ENCODE data around the gene ATP5MK. TPM values are rescaled to one million over a fixed set of nuclear protein-coding genes. Genes with fewer than 3 reads are reported as not detected.

The ATP5MK gene
- total RNA-seq, 1 donor from 2014 or later, result 208 TPM

DNA sequence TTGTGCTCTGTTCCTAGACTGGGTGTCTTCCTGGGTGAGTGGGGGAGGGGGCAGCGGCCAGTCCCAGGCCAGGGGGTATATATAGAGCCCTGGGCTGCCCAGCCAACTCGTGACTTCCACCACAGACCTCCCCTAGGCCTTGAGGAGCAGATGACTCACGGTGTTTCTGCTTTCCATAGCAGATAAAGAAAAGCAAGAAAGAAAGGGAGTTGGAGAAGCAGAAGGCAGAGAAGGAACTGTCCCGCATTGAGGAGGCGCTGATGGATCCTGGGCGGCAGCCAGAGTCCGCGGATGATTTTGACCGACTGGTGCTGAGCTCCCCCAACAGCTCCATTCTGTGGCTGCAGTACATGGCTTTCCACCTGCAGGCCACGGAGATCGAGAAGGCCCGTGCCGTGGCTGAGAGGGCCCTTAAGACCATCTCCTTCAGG is 45.8 kb upstream of the ATP5MK start:
- intact Hi-C loops (cut with micrococcal nuclease), result no loop called here
- POLR2A ChIA-PET, result interaction anchor here (0.7 kb wide), 1 partner anchor 472 kb away, joined by 4 read pairs; no protein-coding TSS in a partner anchor
- no peaks in the 10 kb centered on the region for H3K9me3 Mint-ChIP-seq
- no peak overlapping the region for H3K27ac Mint-ChIP-seq
- peaks cover 87% of the 10 kb centered on the region for H3K36me3 Mint-ChIP-seq (ENCODE audit: low read depth)
- H3K4me1 Mint-ChIP-seq, result no peaks in the 10 kb centered on the region
- no peak for TF ChIP-seq CTCF (IDR thresholded peaks at IDR 0.05)
- H3K27me3 Mint-ChIP-seq, result no peaks in the 10 kb centered on the region
- CTCF ChIA-PET, result interaction anchor here (0.9 to 2.1 kb wide), 5 partner anchors 30 to 43 kb away, joined by 3 to 4 read pairs (median 3); no protein-coding TSS in a partner anchor
- ATAC-seq (ENCODE audit: low read depth) (no peak), DNase-seq (no peak)
- no peak overlapping the region for H3K4me3 Mint-ChIP-seq

GRCh38 chr10:103441611-103442010 is 45.3 kb upstream of the ATP5MK start:
- no peaks in the 10 kb centered on the region for H3K9me3 Mint-ChIP-seq
- intact Hi-C loops (cut with micrococcal nuclease), result no loop called here
- no peaks in the 10 kb centered on the region for H3K4me1 Mint-ChIP-seq
- H3K4me3 Mint-ChIP-seq, result no peak overlapping the region
- TF ChIP-seq CTCF (IDR thresholded peaks at IDR 0.05), result no peak
- H3K27me3 Mint-ChIP-seq, result no peaks in the 10 kb centered on the region
- H3K27ac Mint-ChIP-seq, result peak overlapping the region; percentile 41
- ATAC-seq (ENCODE audit: low read depth) (no peak), DNase-seq (no peak)
- ChIA-PET CTCF (interaction anchor here (1.2 to 2.1 kb wide), 2 partner anchors 40 to 41 kb away, joined by 3 to 4 read pairs; no protein-coding TSS in a partner anchor), POLR2A (interaction anchor here (1.2 kb wide), 1 partner anchor 30 kb away, joined by 3 read pairs; no protein-coding TSS in a partner anchor)
- peaks cover 88% of the 10 kb centered on the region for H3K36me3 Mint-ChIP-seq (ENCODE audit: low read depth)

DNA sequence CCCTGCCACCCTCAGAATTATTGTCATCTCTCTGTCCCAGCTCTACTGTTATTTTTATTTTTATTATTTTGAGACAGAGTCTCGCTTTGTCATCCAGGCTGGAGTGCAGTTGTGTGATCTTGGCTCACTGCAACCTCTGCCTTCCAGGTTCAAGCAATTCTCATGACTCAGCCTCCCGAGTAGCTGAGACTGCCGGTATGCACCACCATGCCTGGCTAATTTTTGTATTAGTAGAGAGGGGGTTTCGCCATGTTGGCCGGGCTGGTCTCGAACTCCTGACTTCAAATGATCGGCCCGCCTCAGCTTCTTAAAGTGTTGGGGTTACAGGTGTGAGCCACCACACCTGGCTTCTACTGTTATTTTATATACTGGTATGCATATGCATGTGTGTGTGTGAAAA is 44.9 kb upstream of the ATP5MK start:
- POLR2A ChIA-PET, result interaction anchor here (1.2 kb wide), 1 partner anchor 30 kb away, joined by 3 read pairs; no protein-coding TSS in a partner anchor
- no peak for ATAC-seq (ENCODE audit: low read depth)
- Mint-ChIP-seq H3K4me1 (no peaks in the 10 kb centered on the region), H3K9me3 (no peaks in the 10 kb centered on the region), H3K4me3 (no peak overlapping the region), H3K27ac (peak overlapping the region; percentile 41), H3K36me3 (ENCODE audit: low read depth) (peaks cover 89% of the 10 kb centered on the region), H3K27me3 (no peaks in the 10 kb centered on the region)
- intact Hi-C loops (cut with micrococcal nuclease), result no loop called here
- CTCF ChIA-PET, result interaction anchor here (2.1 kb wide), 1 partner anchor 40 kb away, joined by 4 read pairs; no protein-coding TSS in a partner anchor
- DNase-seq, result no peak
- no peak for TF ChIP-seq CTCF (IDR thresholded peaks at IDR 0.05)

GRCh38 chr10:103440416-103440815 is 44.1 kb upstream of the ATP5MK start:
- Mint-ChIP-seq H3K27me3 (no peaks in the 10 kb centered on the region), H3K4me3 (no peak overlapping the region), H3K9me3 (no peaks in the 10 kb centered on the region), H3K4me1 (no peaks in the 10 kb centered on the region), H3K27ac (no peak overlapping the region), H3K36me3 (ENCODE audit: low read depth) (peaks cover 89% of the 10 kb centered on the region)
- ATAC-seq (ENCODE audit: low read depth), result no peak
- no peak for DNase-seq
- ChIA-PET POLR2A (interaction anchor here (1.2 kb wide), 1 partner anchor 31 kb away, joined by 3 read pairs; no protein-coding TSS in a partner anchor), CTCF (interaction anchor here (2.1 kb wide), 1 partner anchor 41 kb away, joined by 4 read pairs; no protein-coding TSS in a partner anchor)
- intact Hi-C loops (cut with micrococcal nuclease), result no loop called here
- TF ChIP-seq CTCF (IDR thresholded peaks at IDR 0.05), result no peak

DNA sequence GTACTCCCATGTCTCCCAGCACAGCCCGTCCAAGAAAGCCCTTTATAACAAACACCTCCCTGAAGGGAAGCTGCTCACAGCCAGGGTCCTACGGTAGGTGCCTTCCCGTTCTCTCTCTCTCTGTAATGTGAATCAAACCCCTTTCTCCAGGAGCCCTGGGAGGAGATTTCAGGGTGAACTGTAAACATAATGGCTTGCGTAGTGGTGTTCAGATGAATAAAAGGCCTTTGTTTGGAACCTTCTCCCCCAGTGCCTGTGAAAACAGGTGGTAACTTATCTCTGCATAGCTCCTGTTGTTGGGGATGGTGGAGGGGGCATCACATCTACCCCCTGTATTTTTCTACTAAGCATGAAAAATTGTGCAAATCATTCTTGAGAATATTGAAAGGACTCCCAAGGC is 43.5 kb upstream of the ATP5MK start:
- no peak for ATAC-seq (ENCODE audit: low read depth)
- TF ChIP-seq CTCF (IDR thresholded peaks at IDR 0.05), result no peak
- POLR2A ChIA-PET, result no interaction called here
- Mint-ChIP-seq H3K36me3 (ENCODE audit: low read depth) (peaks cover 87% of the 10 kb centered on the region), H3K4me3 (no peak overlapping the region), H3K4me1 (no peaks in the 10 kb centered on the region), H3K27me3 (no peaks in the 10 kb centered on the region), H3K27ac (peak overlapping the region; percentile 30), H3K9me3 (no peaks in the 10 kb centered on the region)
- CTCF ChIA-PET, result interaction anchor here (2.1 kb wide), 1 partner anchor 42 kb away, joined by 4 read pairs; no protein-coding TSS in a partner anchor
- no peak for DNase-seq
- intact Hi-C loops (cut with micrococcal nuclease), result loop anchor here (5.0 kb wide), 1 partner anchor 33 kb away; no protein-coding TSS in a partner anchor

All from activated B cell treated with CpG ODN at 0.5 μM for 24 hours (primary cell).